Measurements from ENCODE around the gene TDRKH. TPM values are rescaled to one million over a fixed set of nuclear protein-coding genes. Genes with fewer than 3 reads are reported as not detected.
A peak's percentile ranks its signal among the peaks of the same experiment; 100 is the strongest.

TDRKH gene
- total RNA-seq, 2 experiments from 2014 or later: 27.1 to 30.9 TPM

DNA sequence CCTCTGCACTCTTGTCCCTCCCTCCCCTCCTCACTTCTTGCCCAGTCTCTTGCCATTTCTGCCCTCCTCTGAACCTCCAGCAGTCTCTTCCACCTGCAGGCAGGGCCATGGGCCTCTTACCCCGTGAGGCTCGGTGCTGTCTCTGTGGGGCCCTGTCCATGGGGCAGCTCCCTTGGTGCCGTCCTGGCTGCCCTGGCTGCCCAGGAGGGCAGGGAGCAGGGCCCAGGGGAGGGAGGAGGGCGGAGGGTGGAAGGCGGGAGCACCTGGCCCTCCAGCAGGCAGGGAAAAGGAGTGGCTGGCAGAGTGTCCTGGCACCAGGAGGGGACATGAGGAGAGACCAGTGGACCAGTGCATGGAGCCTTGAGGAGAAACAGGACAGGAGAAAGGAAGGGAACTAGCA is 41.3 kb upstream of the TDRKH start, which contains the start of gene RORC:
RORC (minus strand) TSS at position 198 of the 400 bp plus-strand sequence; CDS start at position 160, 38 bp downstream.
- peaks cover 3% of the 10 kb centered on the region for H3K36me3 Mint-ChIP-seq (ENCODE audit: low read depth)
- peak within 1 kb of the TSS; percentile 65 for H3K4me3 Mint-ChIP-seq
- POLR2A ChIA-PET: interaction anchor here (1.8 to 6.3 kb wide), 3 partner anchors 8 to 41 kb away, joined by 19 to 48 read pairs (median 30); partner anchors contain the start of genes C2CD4D and TDRKH
- CTCF ChIA-PET: interaction anchor here (1.4 kb wide), 1 partner anchor 21 kb away, joined by 4 read pairs; no protein-coding TSS in a partner anchor
- H3K4me1 Mint-ChIP-seq: peaks cover 99% of the 10 kb centered on the region
- no peaks in the 10 kb centered on the region for H3K9me3 Mint-ChIP-seq
- peak within 1 kb of the TSS; percentile 97 for H3K27ac Mint-ChIP-seq
- no peaks in the 10 kb centered on the region for H3K27me3 Mint-ChIP-seq
- DNase-seq: no peak

DNA sequence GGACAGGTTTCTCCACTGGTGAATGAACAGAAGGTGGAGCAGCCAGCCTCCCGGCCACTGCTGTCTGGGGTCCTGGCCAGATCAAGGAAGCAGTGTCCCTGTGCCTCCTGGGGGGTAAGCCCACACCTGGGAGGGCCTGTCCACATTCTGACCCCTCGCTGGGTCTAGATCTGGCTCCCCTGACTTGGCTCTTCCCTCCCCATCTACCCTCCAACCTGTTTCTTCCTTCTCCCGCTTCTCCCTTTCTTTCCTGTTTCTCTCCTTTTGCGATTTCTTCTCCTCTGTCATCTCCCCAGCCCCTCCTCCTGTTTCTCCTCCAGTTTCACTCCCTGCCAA is 40.9 kb upstream of the TDRKH start:
- Mint-ChIP-seq H3K27ac (peak overlapping the region; percentile 97), H3K9me3 (no peaks in the 10 kb centered on the region), H3K36me3 (ENCODE audit: low read depth) (peaks cover 3% of the 10 kb centered on the region), H3K4me3 (peak overlapping the region; percentile 65), H3K4me1 (peaks cover 99% of the 10 kb centered on the region), H3K27me3 (no peaks in the 10 kb centered on the region)
- ChIA-PET CTCF (interaction anchor here (0.7 to 1.7 kb wide), 10 partner anchors 9 to 292 kb away, joined by 3 to 11 read pairs (median 4); partner anchors contain the start of gene C2CD4D), POLR2A (interaction anchor here (1.1 to 6.3 kb wide), 6 partner anchors 8 to 115 kb away, joined by 5 to 48 read pairs (median 18); partner anchors contain the start of genes C2CD4D, MRPL9 and TDRKH)
- no peak for DNase-seq

DNA sequence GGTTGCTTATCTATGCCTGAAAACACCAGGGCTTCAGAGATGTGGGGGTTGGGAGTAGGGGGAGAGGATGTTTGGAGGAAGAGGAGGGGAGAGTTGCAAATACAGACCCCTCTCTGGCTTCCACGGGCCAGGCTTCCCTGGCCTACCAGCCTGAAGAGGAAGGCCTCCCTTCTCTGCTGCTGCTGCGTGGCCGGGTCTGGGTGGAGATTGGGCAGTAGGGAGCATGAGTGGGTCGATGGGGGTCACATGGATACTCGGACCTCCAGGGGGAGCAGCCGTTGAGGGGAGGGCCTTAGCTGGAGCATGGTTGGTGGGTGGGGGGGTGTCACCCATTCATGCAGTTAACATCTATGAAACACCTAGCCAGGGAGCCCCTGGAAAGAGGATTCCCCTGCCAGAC is 39.8 kb upstream of the TDRKH start:
- H3K4me1 Mint-ChIP-seq: peaks cover 94% of the 10 kb centered on the region
- H3K27me3 Mint-ChIP-seq: no peaks in the 10 kb centered on the region
- H3K36me3 Mint-ChIP-seq (ENCODE audit: low read depth): no peaks in the 10 kb centered on the region
- POLR2A ChIA-PET: interaction anchor here (0.8 to 6.3 kb wide), 13 partner anchors 9 to 548 kb away, joined by 3 to 48 read pairs (median 5); partner anchors contain the start of genes C2CD4D, MRPL9, PSMB4 and TDRKH
- H3K9me3 Mint-ChIP-seq: no peaks in the 10 kb centered on the region
- CTCF ChIA-PET: interaction anchor here (0.7 to 1.7 kb wide), 14 partner anchors 9 to 291 kb away, joined by 3 to 11 read pairs (median 4); partner anchors contain the start of gene C2CD4D
- peak overlapping the region; percentile 65 for H3K4me3 Mint-ChIP-seq
- H3K27ac Mint-ChIP-seq: peak overlapping the region; percentile 97
- DNase-seq: no peak

DNA sequence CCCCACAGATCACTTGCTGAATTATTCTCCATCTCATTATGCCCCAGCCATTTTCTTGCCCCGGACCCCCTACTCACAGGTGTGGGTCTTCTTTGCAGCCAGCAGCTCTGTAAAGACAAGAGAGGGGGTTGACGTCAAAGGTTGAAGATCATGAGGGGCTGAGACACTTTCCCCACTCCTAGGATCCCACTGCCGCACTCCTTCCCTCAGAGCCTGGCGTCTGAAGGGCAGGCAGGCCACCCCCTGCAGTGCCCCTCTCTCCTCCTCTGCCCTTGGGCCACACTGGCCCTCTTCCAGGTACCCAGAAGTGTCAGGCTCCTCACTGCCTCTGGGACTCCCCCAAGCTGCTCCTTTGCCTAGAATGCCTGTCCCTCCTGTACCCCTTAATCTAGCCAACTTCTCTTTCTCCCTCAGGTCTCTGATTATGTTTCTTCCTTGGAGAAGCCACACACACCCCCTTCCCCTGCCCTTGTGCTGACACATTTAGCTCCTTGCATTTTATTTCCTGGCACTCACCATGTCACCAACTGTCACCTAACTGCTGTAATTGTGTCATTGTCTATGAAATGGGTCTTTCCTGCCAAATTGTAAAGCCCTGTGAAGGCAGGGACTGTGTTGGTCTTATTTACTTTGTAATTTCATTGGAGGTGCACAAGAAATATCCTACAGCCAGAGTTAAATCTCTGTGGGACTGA is 39.2 kb upstream of the TDRKH start:
- Mint-ChIP-seq H3K27me3 (no peaks in the 10 kb centered on the region), H3K4me3 (peak overlapping the region; percentile 65), H3K27ac (peak overlapping the region; percentile 97), H3K9me3 (no peaks in the 10 kb centered on the region), H3K4me1 (peaks cover 91% of the 10 kb centered on the region), H3K36me3 (ENCODE audit: low read depth) (no peaks in the 10 kb centered on the region)
- CTCF ChIA-PET: interaction anchor here (0.6 to 1.7 kb wide), 9 partner anchors 8 to 173 kb away, joined by 3 to 11 read pairs (median 3); partner anchors contain the start of gene C2CD4D
- DNase-seq: peak; percentile 39
- POLR2A ChIA-PET: interaction anchor here (1.0 to 6.3 kb wide), 12 partner anchors 8 to 548 kb away, joined by 3 to 48 read pairs (median 6); partner anchors contain the start of genes C2CD4D, MRPL9, PSMB4 and TDRKH

DNA sequence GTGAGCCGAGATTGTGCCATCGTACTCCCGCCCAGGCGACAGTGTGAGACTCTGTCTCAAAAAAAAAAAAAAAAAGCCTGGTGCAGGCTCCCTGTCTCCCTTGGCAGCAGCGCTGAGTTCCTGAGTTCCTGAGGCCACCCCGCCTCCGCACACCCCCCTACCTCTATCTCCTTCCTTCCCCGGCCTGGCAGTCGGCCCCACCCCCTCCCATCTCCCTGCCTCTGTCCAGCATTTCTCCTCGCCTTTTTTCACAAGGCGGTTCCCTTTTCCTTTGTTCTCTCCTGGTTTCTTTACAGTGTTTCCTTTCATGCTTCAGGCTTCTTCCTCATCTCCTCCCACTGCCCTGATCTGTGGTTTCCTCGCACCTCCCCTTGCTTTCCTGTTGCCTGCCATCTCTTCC is 38.6 kb upstream of the TDRKH start:
- H3K4me3 Mint-ChIP-seq: peak overlapping the region; percentile 65
- POLR2A ChIA-PET: interaction anchor here (0.7 to 6.3 kb wide), 8 partner anchors 8 to 430 kb away, joined by 3 to 48 read pairs (median 11); partner anchors contain the start of genes C2CD4D, TDRKH and THEM4
- H3K27ac Mint-ChIP-seq: peak overlapping the region; percentile 97
- DNase-seq: no peak
- no peaks in the 10 kb centered on the region for H3K36me3 Mint-ChIP-seq (ENCODE audit: low read depth)
- H3K4me1 Mint-ChIP-seq: peaks cover 90% of the 10 kb centered on the region
- no peaks in the 10 kb centered on the region for H3K27me3 Mint-ChIP-seq
- no peaks in the 10 kb centered on the region for H3K9me3 Mint-ChIP-seq
- CTCF ChIA-PET: interaction anchor here (0.6 to 3.5 kb wide), 5 partner anchors 8 to 235 kb away, joined by 3 to 21 read pairs (median 3); partner anchors contain the start of gene C2CD4D

DNA sequence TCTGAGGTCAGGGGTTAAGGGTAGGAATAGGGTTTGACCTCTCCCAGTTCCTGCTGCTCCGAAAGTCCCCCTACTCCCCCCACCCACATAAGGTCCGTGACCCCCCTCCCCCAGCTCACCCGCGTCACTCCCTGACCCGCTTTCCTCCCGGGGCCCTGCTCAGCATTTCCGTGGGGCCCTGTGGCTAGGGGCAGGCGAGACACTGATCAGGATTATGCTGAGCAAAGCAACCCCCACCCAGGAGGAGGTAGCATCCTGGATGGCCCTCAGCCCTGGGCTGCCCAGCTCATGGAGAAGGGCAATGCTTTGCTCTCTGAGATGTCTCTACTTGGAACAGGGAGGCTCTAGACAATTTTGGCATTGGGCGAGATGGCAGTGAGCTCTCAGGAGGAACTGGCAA is 37.6 kb upstream of the TDRKH start:
- Mint-ChIP-seq H3K27me3 (no peaks in the 10 kb centered on the region), H3K36me3 (ENCODE audit: low read depth) (peaks cover under 1% of the 10 kb centered on the region), H3K4me1 (peaks cover 86% of the 10 kb centered on the region), H3K27ac (peak overlapping the region; percentile 97), H3K4me3 (peak overlapping the region; percentile 65), H3K9me3 (no peaks in the 10 kb centered on the region)
- CTCF ChIA-PET: interaction anchor here (1.0 to 3.5 kb wide), 3 partner anchors 9 to 234 kb away, joined by 3 to 21 read pairs (median 4); no protein-coding TSS in a partner anchor
- peak; percentile 47 for DNase-seq
- POLR2A ChIA-PET: interaction anchor here (0.6 to 6.3 kb wide), 7 partner anchors 8 to 208 kb away, joined by 3 to 48 read pairs (median 15); partner anchors contain the start of genes C2CD4D, MRPL9 and TDRKH

DNA sequence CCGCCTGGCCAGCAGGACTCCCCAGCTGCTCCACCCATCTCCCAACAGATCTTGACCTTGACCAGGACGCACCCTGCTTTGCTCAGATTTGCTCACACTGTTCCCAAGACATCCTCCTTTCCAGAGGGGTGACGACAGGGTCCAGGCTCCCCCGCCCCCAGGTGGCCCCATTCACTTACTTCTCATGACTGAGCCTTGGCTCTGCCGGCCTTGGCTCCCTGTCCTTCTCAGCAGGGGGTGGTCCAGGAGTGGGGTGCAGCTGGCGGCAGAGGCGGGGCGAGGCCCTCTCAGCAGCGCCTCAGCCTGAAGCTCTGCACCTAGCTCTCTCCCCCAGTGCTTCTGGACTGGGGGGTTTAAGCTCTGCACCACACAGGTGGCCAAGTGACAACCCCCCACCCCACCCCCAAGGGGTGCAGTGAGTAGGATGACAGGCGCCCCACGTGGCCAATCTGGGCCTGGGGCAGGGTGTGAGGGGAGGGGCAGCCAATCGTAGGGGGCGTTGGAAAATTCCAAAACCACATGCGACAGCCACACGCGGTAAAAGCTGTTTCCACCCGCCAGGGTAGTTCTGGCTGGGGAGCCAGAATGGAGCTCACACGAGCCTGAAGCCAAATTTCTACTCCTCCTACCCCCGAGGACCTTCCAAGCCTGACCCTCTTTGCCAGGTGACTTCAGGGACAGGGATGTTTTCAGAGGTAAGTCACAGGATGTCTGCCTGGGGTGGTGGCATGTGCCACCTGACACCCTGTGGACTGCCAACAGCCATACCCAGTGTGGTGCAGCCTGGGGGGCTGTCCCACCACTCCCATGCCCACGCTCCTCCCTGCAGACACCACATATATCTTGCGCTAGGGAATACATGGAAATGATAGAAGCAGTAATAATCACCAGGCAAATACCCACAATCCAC is 35.7 kb upstream of the TDRKH start:
- H3K36me3 Mint-ChIP-seq (ENCODE audit: low read depth): peaks cover 3% of the 10 kb centered on the region
- H3K4me1 Mint-ChIP-seq: peaks cover 85% of the 10 kb centered on the region
- CTCF ChIA-PET: interaction anchor here (3.5 kb wide), 1 partner anchor 11 kb away, joined by 21 read pairs; no protein-coding TSS in a partner anchor

DNA sequence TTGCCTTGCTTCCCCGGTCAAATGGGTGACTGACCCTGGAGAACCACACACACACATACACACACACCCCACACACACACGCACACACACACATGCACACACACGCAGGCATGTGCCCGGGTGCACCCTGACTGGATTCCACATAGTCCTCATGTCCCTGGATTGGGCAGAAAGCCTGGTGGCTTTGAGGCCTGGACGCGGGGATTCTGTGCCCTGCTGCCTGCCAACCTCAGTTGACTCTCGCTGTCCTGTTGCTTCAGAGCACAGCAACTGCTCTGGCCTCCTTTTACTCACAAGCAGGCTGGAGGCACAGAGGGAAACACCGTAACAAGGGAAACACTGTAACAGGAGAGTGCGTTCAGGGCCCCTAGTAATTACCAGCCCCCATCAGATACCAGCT is 34.9 kb upstream of the TDRKH start:
- Mint-ChIP-seq H3K4me3 (peak overlapping the region; percentile 81), H3K36me3 (ENCODE audit: low read depth) (peaks cover 3% of the 10 kb centered on the region), H3K27me3 (no peaks in the 10 kb centered on the region), H3K9me3 (no peaks in the 10 kb centered on the region), H3K4me1 (peaks cover 85% of the 10 kb centered on the region), H3K27ac (peak overlapping the region; percentile 97)
- POLR2A ChIA-PET: interaction anchor here (0.6 to 3.0 kb wide), 6 partner anchors 9 to 212 kb away, joined by 3 to 17 read pairs (median 6); partner anchors contain the start of genes C2CD4D and S100A11
- DNase-seq: no peak
- CTCF ChIA-PET: interaction anchor here (1.2 to 3.5 kb wide), 3 partner anchors 9 to 35 kb away, joined by 3 to 21 read pairs (median 3); partner anchors contain the start of gene TDRKH

More for the DNA sequence above, 35.7 kb upstream of the TDRKH start:
- POLR2A ChIA-PET: interaction anchor here (0.6 to 3.1 kb wide), 5 partner anchors 9 to 211 kb away, joined by 3 to 18 read pairs (median 8); partner anchors contain the start of gene S100A11
- Mint-ChIP-seq H3K27ac (peak overlapping the region; percentile 97), H3K4me3 (peak overlapping the region; percentile 81), H3K9me3 (no peaks in the 10 kb centered on the region), H3K27me3 (no peaks in the 10 kb centered on the region)
- DNase-seq: peak; percentile 47

DNA sequence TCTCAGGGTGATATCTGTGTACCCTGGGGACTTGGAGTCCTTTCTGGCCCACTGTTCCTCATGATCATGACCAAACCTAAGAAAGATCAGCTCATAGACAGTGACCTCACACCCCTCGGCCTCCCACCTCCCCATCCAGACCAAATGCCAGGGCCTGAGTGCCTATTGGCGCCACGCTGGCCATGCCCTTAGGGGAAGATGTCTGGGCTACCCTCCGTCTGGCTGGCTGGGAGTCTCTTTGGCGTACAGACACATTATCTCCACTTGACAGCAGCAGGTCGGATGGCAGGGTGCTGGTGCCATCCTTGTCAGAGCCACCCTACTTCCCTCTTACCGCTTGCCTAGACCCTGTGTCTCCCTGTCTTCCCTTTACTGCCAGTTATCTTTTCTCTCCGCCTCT is 32.9 kb upstream of the TDRKH start:
- peak overlapping the region; percentile 74 for H3K27ac Mint-ChIP-seq
- DNase-seq: no peak
- H3K4me1 Mint-ChIP-seq: peaks cover 85% of the 10 kb centered on the region
- peak overlapping the region; percentile 81 for H3K4me3 Mint-ChIP-seq
- peaks cover 6% of the 10 kb centered on the region for H3K36me3 Mint-ChIP-seq (ENCODE audit: low read depth)
- CTCF ChIA-PET: interaction anchor here (1.0 to 1.5 kb wide), 2 partner anchors 13 to 34 kb away, joined by 3 to 5 read pairs; no protein-coding TSS in a partner anchor
- H3K9me3 Mint-ChIP-seq: no peaks in the 10 kb centered on the region
- no peaks in the 10 kb centered on the region for H3K27me3 Mint-ChIP-seq
- POLR2A ChIA-PET: interaction anchor here (1.1 to 2.4 kb wide), 4 partner anchors 13 to 20 kb away, joined by 3 to 13 read pairs (median 6); partner anchors contain the start of gene C2CD4D

DNA sequence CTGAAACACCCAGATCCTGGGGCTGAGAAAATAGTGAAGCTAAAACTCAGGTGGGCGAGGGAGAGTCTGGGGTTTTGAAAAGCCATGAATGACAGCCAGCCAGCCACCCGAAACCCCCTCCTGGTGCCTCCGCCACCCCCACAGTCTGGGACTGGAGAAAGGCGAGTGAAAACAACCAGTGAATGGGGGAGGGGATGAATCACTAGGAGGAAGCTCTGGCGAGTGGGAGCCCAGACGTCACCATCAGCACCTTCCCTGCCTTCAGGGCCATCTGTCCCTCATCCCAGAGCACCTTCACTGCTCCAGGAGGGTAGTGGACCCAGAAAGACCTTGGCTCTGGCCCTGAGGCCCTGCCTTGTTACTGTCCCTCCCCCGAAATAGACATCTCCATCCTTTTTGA is 32.1 kb upstream of the TDRKH start:
- ChIA-PET CTCF (interaction anchor here (0.6 to 1.5 kb wide), 3 partner anchors 14 to 626 kb away, joined by 4 to 5 read pairs (median 4); no protein-coding TSS in a partner anchor), POLR2A (interaction anchor here (0.6 to 2.9 kb wide), 7 partner anchors 8 to 541 kb away, joined by 3 to 16 read pairs (median 3); partner anchors contain the start of gene C2CD4D)
- peaks cover 6% of the 10 kb centered on the region for H3K36me3 Mint-ChIP-seq (ENCODE audit: low read depth)
- no peak for DNase-seq
- peaks cover 85% of the 10 kb centered on the region for H3K4me1 Mint-ChIP-seq
- H3K9me3 Mint-ChIP-seq: no peaks in the 10 kb centered on the region
- H3K4me3 Mint-ChIP-seq: peak overlapping the region; percentile 81
- H3K27ac Mint-ChIP-seq: peak overlapping the region; percentile 74
- no peaks in the 10 kb centered on the region for H3K27me3 Mint-ChIP-seq

DNA sequence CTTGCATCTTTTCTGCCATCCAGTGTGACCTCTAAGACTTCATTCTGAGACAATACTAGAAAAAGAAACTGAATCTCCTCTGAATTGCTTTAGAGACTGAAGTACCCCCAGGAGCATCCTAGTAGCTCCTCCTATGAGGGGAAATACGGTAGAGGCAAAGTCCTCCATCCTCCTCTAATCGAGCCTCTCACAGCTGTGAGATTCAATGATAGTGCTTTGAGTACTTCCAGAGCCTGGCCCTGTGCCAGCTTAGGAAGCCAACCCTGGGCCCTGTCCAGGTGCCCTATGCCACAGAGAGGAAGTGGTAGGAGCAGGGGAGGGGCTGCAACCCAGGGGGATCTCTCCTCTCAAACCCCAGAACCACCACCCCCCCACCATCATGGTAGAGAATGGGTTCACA is 30.6 kb upstream of the TDRKH start:
- peaks cover 11% of the 10 kb centered on the region for H3K36me3 Mint-ChIP-seq (ENCODE audit: low read depth)
- CTCF ChIA-PET: interaction anchor here (0.9 to 2.1 kb wide), 7 partner anchors 10 to 181 kb away, joined by 3 to 11 read pairs (median 5); no protein-coding TSS in a partner anchor
- H3K27ac Mint-ChIP-seq: peak overlapping the region; percentile 74
- H3K9me3 Mint-ChIP-seq: no peaks in the 10 kb centered on the region
- no peak for DNase-seq
- H3K4me1 Mint-ChIP-seq: peaks cover 87% of the 10 kb centered on the region
- no peaks in the 10 kb centered on the region for H3K27me3 Mint-ChIP-seq
- POLR2A ChIA-PET: interaction anchor here (0.8 to 2.9 kb wide), 14 partner anchors 7 to 494 kb away, joined by 3 to 16 read pairs (median 6); partner anchors contain the start of genes C2CD4D, LINGO4, MRPL9 and TDRKH
- H3K4me3 Mint-ChIP-seq: peak overlapping the region; percentile 66
